Effector memory CD8-positive, alpha-beta T cell (primary cell): Measurements from ENCODE around the gene ARID4B.

Experiments
- ATAC-seq: fragments of 150-1000 bp; cut with Tn5 transposase; replicated peaks from 2 replicates; pipeline ENCODE4 v1.10.0; 2021; ENCODE audit warnings: mild to moderate bottlenecking, moderate library complexity
- DNase-seq, 3 experiments: peaks; one replicate each; pipeline ENCODE4 v3.0.0; 2021
- H3K27ac Mint-ChIP-seq, 2 donors: one replicate each; pipeline ENCODE4 v1.8.0; 2022; ENCODE audit warnings: mild to moderate bottlenecking in 2 of 2, mixed read lengths in 2 of 2, moderate library complexity in 2 of 2
- H3K27me3 Mint-ChIP-seq, 2 donors: one replicate each; pipeline ENCODE4 v1.8.0; 2022; ENCODE audit warnings: mixed read lengths in 2 of 2
- H3K36me3 Mint-ChIP-seq: one replicate; pipeline ENCODE4 v1.8.0; 2022; ENCODE audit warnings: mild to moderate bottlenecking, moderate library complexity, mixed read lengths; ENCODE audit not compliant: insufficient read depth
- H3K4me1 Mint-ChIP-seq, 2 donors: one replicate each; pipeline ENCODE4 v1.8.0; 2022; ENCODE audit warnings: low read depth in 2 of 2, mixed read lengths in 2 of 2
- H3K4me3 Mint-ChIP-seq, 2 donors: one replicate each; pipeline ENCODE4 v1.8.0; 2022; ENCODE audit warnings: mild to moderate bottlenecking in 2 of 2, mixed read lengths in 2 of 2, moderate library complexity in 2 of 2
- H3K9me3 Mint-ChIP-seq, 2 donors: one replicate each; pipeline ENCODE4 v1.8.0; 2022; ENCODE audit warnings: mixed read lengths in 2 of 2

The ARID4B gene

GRCh38 chr1:235139315-235139714 is 188.7 kb downstream of the ARID4B start:
- Mint-ChIP-seq H3K4me3 (no peak overlapping the region), H3K4me1 (peaks cover 9 to 24% of the 10 kb centered on the region in 2 donors), H3K9me3 (no peaks in the 10 kb centered on the region), H3K36me3 (peaks cover 85% of the 10 kb centered on the region), H3K27me3 (no peaks in the 10 kb centered on the region), H3K27ac (peak overlapping the region; percentile 47 to 67)
- DNase-seq = no peak
- ATAC-seq = no peak

GRCh38 chr1:235138821-235139220 is 189.2 kb downstream of the ARID4B start:
- ATAC-seq (no peak), DNase-seq (no peak)
- no peak overlapping the region for H3K4me3 Mint-ChIP-seq
- peak overlapping the region; percentile 47 to 67 for H3K27ac Mint-ChIP-seq
- H3K9me3 Mint-ChIP-seq = no peaks in the 10 kb centered on the region
- no peaks in the 10 kb centered on the region for H3K27me3 Mint-ChIP-seq
- peaks cover 7 to 21% of the 10 kb centered on the region in 2 donors for H3K4me1 Mint-ChIP-seq
- H3K36me3 Mint-ChIP-seq = peaks cover 85% of the 10 kb centered on the region

- Mint-ChIP-seq H3K4me1 (peaks cover 7 to 15% of the 10 kb centered on the region in 2 donors), H3K36me3 (peaks cover 78% of the 10 kb centered on the region), H3K27ac (peak overlapping the region in 1 of 2 donors; percentile 88), H3K27me3 (no peaks in the 10 kb centered on the region), H3K9me3 (no peaks in the 10 kb centered on the region), H3K4me3 (no peak overlapping the region)
- ATAC-seq = no peak
- no peak for DNase-seq
Observed at GRCh38 chr1:235136111-235136510, 191.9 kb downstream of the ARID4B start.

- H3K27ac Mint-ChIP-seq = no peak overlapping the region
- no peaks in the 10 kb centered on the region for H3K27me3 Mint-ChIP-seq
- H3K4me3 Mint-ChIP-seq = no peak overlapping the region
- peaks cover 77% of the 10 kb centered on the region for H3K36me3 Mint-ChIP-seq
- no peak for DNase-seq
- H3K9me3 Mint-ChIP-seq = no peaks in the 10 kb centered on the region
- peaks cover 4 to 12% of the 10 kb centered on the region in 2 donors for H3K4me1 Mint-ChIP-seq
- ATAC-seq = no peak
Observed at GRCh38 chr1:235134171-235134570, 193.8 kb downstream of the ARID4B start.

- Mint-ChIP-seq H3K36me3 (peaks cover 77% of the 10 kb centered on the region), H3K4me1 (peaks cover 4 to 8% of the 10 kb centered on the region in 2 donors), H3K27ac (peak overlapping the region in 1 of 2 donors; percentile 49), H3K4me3 (no peak overlapping the region), H3K27me3 (no peaks in the 10 kb centered on the region), H3K9me3 (no peaks in the 10 kb centered on the region)
- DNase-seq (no peak), ATAC-seq (no peak)
Observed at GRCh38 chr1:235133086-235133485, 194.9 kb downstream of the ARID4B start.

GRCh38 chr1:235131961-235132360 is 196.0 kb downstream of the ARID4B start:
- Mint-ChIP-seq H3K27ac (peak overlapping the region; percentile 41 to 53), H3K27me3 (no peaks in the 10 kb centered on the region), H3K36me3 (peaks cover 75% of the 10 kb centered on the region), H3K9me3 (no peaks in the 10 kb centered on the region), H3K4me1 (peaks cover 15 to 18% of the 10 kb centered on the region in 2 donors), H3K4me3 (no peak overlapping the region)
- DNase-seq (no peak), ATAC-seq (no peak)

- Mint-ChIP-seq H3K27me3 (no peaks in the 10 kb centered on the region), H3K4me1 (peaks cover 23 to 27% of the 10 kb centered on the region in 2 donors), H3K27ac (peak overlapping the region in 1 of 2 donors; percentile 53), H3K36me3 (peaks cover 72% of the 10 kb centered on the region), H3K9me3 (no peaks in the 10 kb centered on the region), H3K4me3 (no peak overlapping the region)
- no peak for ATAC-seq
- no peak for DNase-seq
Observed at GRCh38 chr1:235130766-235131270, 197.2 kb downstream of the ARID4B start.

GRCh38 chr1:235129774-235130570 is 198.0 kb downstream of the ARID4B start:
- no peaks in the 10 kb centered on the region for H3K27me3 Mint-ChIP-seq
- peaks cover 71% of the 10 kb centered on the region for H3K36me3 Mint-ChIP-seq

GRCh38 chr1:235128456-235129328 is 199.3 kb downstream of the ARID4B start, which contains the start of gene TOMM20:
Gene TOMM20, minus strand, starts transcription at chr1:235128837. Its CDS starts 122 bp downstream, at chr1:235128715.
- H3K9me3 Mint-ChIP-seq = no peaks in the 10 kb centered on the region
- ATAC-seq = peak; percentile 89
- DNase-seq = peak; percentile 89 to 92 (median 89)
- H3K36me3 Mint-ChIP-seq = peaks cover 59% of the 10 kb centered on the region
- peak within 1 kb of the TSS; percentile 97 to 98 for H3K27ac Mint-ChIP-seq
- no peaks in the 10 kb centered on the region for H3K27me3 Mint-ChIP-seq
- H3K4me3 Mint-ChIP-seq = peak within 1 kb of the TSS; percentile 94 to 100
- H3K4me1 Mint-ChIP-seq = peaks cover 33% of the 10 kb centered on the region in 2 donors

More at GRCh38 chr1:235129774-235130570, 198.0 kb downstream of the ARID4B start:
- Mint-ChIP-seq H3K4me3 (peak overlapping the region; percentile 29 to 100), H3K9me3 (no peaks in the 10 kb centered on the region), H3K4me1 (peaks cover 25 to 28% of the 10 kb centered on the region in 2 donors), H3K27ac (peak overlapping the region; percentile 97 to 98)
- DNase-seq (no peak), ATAC-seq (no peak)

- Mint-ChIP-seq H3K4me3 (peak overlapping the region; percentile 94 to 100), H3K9me3 (no peaks in the 10 kb centered on the region), H3K36me3 (peaks cover 55% of the 10 kb centered on the region), H3K4me1 (peaks cover 39 to 41% of the 10 kb centered on the region in 2 donors), H3K27ac (peak overlapping the region; percentile 97 to 98), H3K27me3 (no peaks in the 10 kb centered on the region)
- DNase-seq (peak in 2 of 3 experiments; percentile 3 to 23), ATAC-seq (peak; percentile 14)
Observed at GRCh38 chr1:235127732-235128455, 200.1 kb downstream of the ARID4B start.

- DNase-seq = no peak
- Mint-ChIP-seq H3K27ac (peak overlapping the region; percentile 97 to 98), H3K4me3 (peak overlapping the region; percentile 94 to 100), H3K27me3 (no peaks in the 10 kb centered on the region), H3K36me3 (peaks cover 52% of the 10 kb centered on the region), H3K4me1 (peaks cover 42 to 48% of the 10 kb centered on the region in 2 donors), H3K9me3 (no peaks in the 10 kb centered on the region)
- no peak for ATAC-seq
Observed at GRCh38 chr1:235127203-235127602, 200.8 kb downstream of the ARID4B start.

GRCh38 chr1:235124665-235125064 is 203.3 kb downstream of the ARID4B start:
- Mint-ChIP-seq H3K27me3 (no peaks in the 10 kb centered on the region), H3K36me3 (peaks cover 69% of the 10 kb centered on the region), H3K4me3 (peak overlapping the region in 1 of 2 donors; percentile 94), H3K27ac (peak overlapping the region in 1 of 2 donors; percentile 78), H3K4me1 (peaks cover 44 to 57% of the 10 kb centered on the region in 2 donors), H3K9me3 (no peaks in the 10 kb centered on the region)
- ATAC-seq (no peak), DNase-seq (no peak)
